HEK293 (cell line): ENCODE measurements around the gene SLC6A6.

Source experiments
- MYNN ChIP-seq: fragments of 450-650 bp; formaldehyde crosslinking; IDR thresholded peaks from 2 replicates; pipeline ENCODE4 v1.5.1; 2016; ENCODE audit warnings: missing biosample characterization, missing genetic modification characterization, borderline replicate concordance
- TF ChIP-seq, protein P1 (sequence below): fragments of 450-650 bp; formaldehyde crosslinking; IDR thresholded peaks from 2 replicates; pipeline ENCODE4 v1.5.1; 2016; ENCODE audit warnings: missing biosample characterization, missing genetic modification characterization

GRCh38 chr3:14532691-14533456 lies 130.5 kb downstream of the SLC6A6 start:
- TF ChIP-seq MYNN: no peak
- TF ChIP-seq, protein P1, sequence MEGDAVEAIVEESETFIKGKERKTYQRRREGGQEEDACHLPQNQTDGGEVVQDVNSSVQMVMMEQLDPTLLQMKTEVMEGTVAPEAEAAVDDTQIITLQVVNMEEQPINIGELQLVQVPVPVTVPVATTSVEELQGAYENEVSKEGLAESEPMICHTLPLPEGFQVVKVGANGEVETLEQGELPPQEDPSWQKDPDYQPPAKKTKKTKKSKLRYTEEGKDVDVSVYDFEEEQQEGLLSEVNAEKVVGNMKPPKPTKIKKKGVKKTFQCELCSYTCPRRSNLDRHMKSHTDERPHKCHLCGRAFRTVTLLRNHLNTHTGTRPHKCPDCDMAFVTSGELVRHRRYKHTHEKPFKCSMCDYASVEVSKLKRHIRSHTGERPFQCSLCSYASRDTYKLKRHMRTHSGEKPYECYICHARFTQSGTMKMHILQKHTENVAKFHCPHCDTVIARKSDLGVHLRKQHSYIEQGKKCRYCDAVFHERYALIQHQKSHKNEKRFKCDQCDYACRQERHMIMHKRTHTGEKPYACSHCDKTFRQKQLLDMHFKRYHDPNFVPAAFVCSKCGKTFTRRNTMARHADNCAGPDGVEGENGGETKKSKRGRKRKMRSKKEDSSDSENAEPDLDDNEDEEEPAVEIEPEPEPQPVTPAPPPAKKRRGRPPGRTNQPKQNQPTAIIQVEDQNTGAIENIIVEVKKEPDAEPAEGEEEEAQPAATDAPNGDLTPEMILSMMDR (tag by site-specific recombination): no peak
